ENCODE data around the gene FCER2. TPM values are rescaled to one million over a fixed set of nuclear protein-coding genes. Genes with fewer than 3 reads are reported as not detected.

FCER2 gene
- total and polyA plus RNA-seq, 2 of the 13 experiments (the other 11 are each of a cell fraction or from before 2014, with no cell fraction given): not detected

- Histone ChIP-seq H3K27me3 (ENCODE audit: control insufficient read depth in 1 of 2, insufficient read depth in 2 of 2, low read length in 2 of 2) (no peaks in the 10 kb centered on the region; a peak in 1 of 5 replicates), H2AFZ (ENCODE audit: low read length) (no peak overlapping the region), H4K20me1 (ENCODE audit: insufficient read depth, low read length) (no peaks in the 10 kb centered on the region), H3K79me2 (ENCODE audit: insufficient read depth, low read length) (no peaks in the 10 kb centered on the region), H3K9me3 (ENCODE audit: low read length) (no peaks in the 10 kb centered on the region), H3K9ac (ENCODE audit: insufficient read depth, low read depth, low read length) (no peak overlapping the region), H3K4me1 (ENCODE audit: insufficient read depth, low read length) (peaks cover 21% of the 10 kb centered on the region), H3K4me2 (ENCODE audit: low read depth, low read length) (no peak overlapping the region), H3K27ac (ENCODE audit: extremely low read length, insufficient read depth, low read length) (no peak overlapping the region), H3K36me3 (replicated peaks in 1 of 2; ENCODE audit: control insufficient read depth in 1 of 2, insufficient read depth in 2 of 2, low read length in 2 of 2) (no peaks in the 10 kb centered on the region), H3K4me3 (replicated peaks in 1 of 3; ENCODE audit: insufficient read depth in 1 of 3, low read depth in 2 of 3, low read length in 3 of 3) (no peak overlapping the region)
- FAIRE-seq (no peak), ATAC-seq (no peak), DNase-seq (ENCODE audit: low spot score) (no peak)
- TF ChIP-seq TFDP2 (CRISPR knock-in tag; IDR thresholded peaks at IDR 0.05) (no peak), ZFP1 (CRISPR knock-in tag; IDR thresholded peaks at IDR 0.05) (no peak), ZNF33B (CRISPR knock-in tag; IDR thresholded peaks at IDR 0.05) (no peak), SMC3 (IDR thresholded peaks at IDR 0.05; ENCODE audit: low read length) (no peak), ZNF7 (CRISPR knock-in tag; IDR thresholded peaks at IDR 0.05) (no peak)
- POLR2A ChIA-PET: no interaction called here
- CTCF ChIA-PET (ENCODE audit: low intra/inter-chr PET ratio, low total read pairs): no interaction called here
- in situ Hi-C loops (cut with HindIII; ENCODE audit: extremely low pct_ligation_motif_present, low pct_unique_long_range_greater_than_20kb): no loop called here
- intact Hi-C loops (cut with micrococcal nuclease; ENCODE audit: unreplicated experiment): no loop called here
- BruUV-seq (replicated peaks): no TSS peak
- 51% methylated on average over 8 of the region's 8 CpGs for WGBS (ENCODE audit: low lambda C conversion rate)
These were observed 46.4 kb downstream of the FCER2 start for GRCh38 chr19:7655581-7655980.

GRCh38 chr19:7654401-7654800, 47.5 kb downstream of the FCER2 start:
- CTCF ChIA-PET (ENCODE audit: low intra/inter-chr PET ratio, low total read pairs): no interaction called here
- H3K9me3 ChIP-seq (ENCODE audit: low read length): no peaks in the 10 kb centered on the region
- POLR2A ChIA-PET: no interaction called here
- ATAC-seq: no peak
- intact Hi-C loops (cut with micrococcal nuclease; ENCODE audit: unreplicated experiment) (no loop called here), in situ Hi-C loops (cut with HindIII; ENCODE audit: extremely low pct_ligation_motif_present, low pct_unique_long_range_greater_than_20kb) (no loop called here)
- no peak overlapping the region for H3K27ac ChIP-seq (ENCODE audit: extremely low read length, insufficient read depth, low read length)
- H3K27me3 ChIP-seq (ENCODE audit: control insufficient read depth in 1 of 2, insufficient read depth in 2 of 2, low read length in 2 of 2): no peaks in the 10 kb centered on the region; a peak in 1 of 5 replicates
- H3K9ac ChIP-seq (ENCODE audit: insufficient read depth, low read depth, low read length): no peak overlapping the region
- no peak for DNase-seq (ENCODE audit: low spot score)
- no peaks in the 10 kb centered on the region for H3K36me3 ChIP-seq (replicated peaks in 1 of 2; ENCODE audit: control insufficient read depth in 1 of 2, insufficient read depth in 2 of 2, low read length in 2 of 2)
- H4K20me1 ChIP-seq (ENCODE audit: insufficient read depth, low read length): no peaks in the 10 kb centered on the region
- no peaks in the 10 kb centered on the region for H3K79me2 ChIP-seq (ENCODE audit: insufficient read depth, low read length)
- H3K4me2 ChIP-seq (ENCODE audit: low read depth, low read length): no peak overlapping the region
- 34% methylated on average over 8 of the region's 8 CpGs for WGBS (ENCODE audit: low lambda C conversion rate)
- H3K4me3 ChIP-seq (replicated peaks in 1 of 3; ENCODE audit: insufficient read depth in 1 of 3, low read depth in 2 of 3, low read length in 3 of 3): no peak overlapping the region
- FAIRE-seq: no peak
- no peak for TF ChIP-seq MLX (CRISPR knock-in tag; IDR thresholded peaks at IDR 0.05)
- TF ChIP-seq MBNL3 (CRISPR knock-in tag; conservative IDR thresholded peaks at IDR 0.05): no peak
- no peak for TF ChIP-seq HNRNPL (IDR thresholded peaks at IDR 0.05; ENCODE audit: low read depth, low read length)
- TF ChIP-seq ATF3 (CRISPR knock-in tag; IDR thresholded peaks at IDR 0.05): no peak
- no peak overlapping the region for H2AFZ ChIP-seq (ENCODE audit: low read length)
- H3K4me1 ChIP-seq (ENCODE audit: insufficient read depth, low read length): peaks cover 21% of the 10 kb centered on the region
- no TSS peak for BruUV-seq (replicated peaks)
